ENCODE measurements around the gene KCNIP2. TPM values are rescaled to one million over a fixed set of nuclear protein-coding genes. Genes with fewer than 3 reads are reported as not detected.
A peak's percentile ranks its signal among the peaks of the same experiment; 100 is the strongest.

Gene KCNIP2
- 1.2 TPM for polyA plus RNA-seq (2013, experiment 1 of 2; ENCODE audit: insufficient read length)
- polyA plus RNA-seq (2013, experiment 2 of 2; ENCODE audit: insufficient read length): 1.4 TPM

- DNase-seq: no peak
These were observed at the start of gene KCNIP2 for GRCh38 chr10:101843032-101844021. KCNIP2 (minus strand) TSS chr10:101843800; CDS start chr10:101843568, 232 bp downstream.

- DNase-seq: no peak
These were observed 49.3 kb upstream of the KCNIP2 start for GRCh38 chr10:101892782-101893391.

- DNase-seq: peak; percentile 75
These were observed 45.9 kb upstream of the KCNIP2 start for GRCh38 chr10:101889256-101890210.

- DNase-seq: no peak
These were observed 44.8 kb upstream of the KCNIP2 start for GRCh38 chr10:101888251-101888949.

GRCh38 chr10:101887775-101888174 is 44.2 kb upstream of the KCNIP2 start:
- DNase-seq: no peak

- DNase-seq: no peak
These were observed 43.1 kb upstream of the KCNIP2 start for GRCh38 chr10:101886521-101887312.

- DNase-seq: no peak
These were observed 37.6 kb upstream of the KCNIP2 start for GRCh38 chr10:101881036-101881774.

GRCh38 chr10:101880232-101880573 is 36.6 kb upstream of the KCNIP2 start:
- DNase-seq: no peak

GRCh38 chr10:101879456-101880231 is 36.0 kb upstream of the KCNIP2 start:
- peak; percentile 54 for DNase-seq

GRCh38 chr10:101878869-101879268 is 35.3 kb upstream of the KCNIP2 start:
- no peak for DNase-seq

- DNase-seq: no peak
These were observed 31.6 kb upstream of the KCNIP2 start for GRCh38 chr10:101875068-101875688.

- no peak for DNase-seq
These were observed 30.7 kb upstream of the KCNIP2 start for GRCh38 chr10:101874252-101874651.

GRCh38 chr10:101867931-101868330 is 24.3 kb upstream of the KCNIP2 start:
- DNase-seq: peak; percentile 25

GRCh38 chr10:101859530-101859929 is 15.9 kb upstream of the KCNIP2 start:
- DNase-seq: no peak

GRCh38 chr10:101858723-101859500 is 15.3 kb upstream of the KCNIP2 start:
- DNase-seq: no peak

GRCh38 chr10:101857802-101858476 is 14.3 kb upstream of the KCNIP2 start:
- no peak for DNase-seq

- no peak for DNase-seq
These were observed 13.0 kb upstream of the KCNIP2 start for GRCh38 chr10:101856626-101857025.
